ENCODE data around the gene SARNP.
"Not testable (repeated sequence)": the region's sequence is repeated elsewhere in the genome, so short reads cannot be mapped to it uniquely, and the experiment has no call there.

SARNP gene

GRCh38 chr12:55817345-55818139, at the start of gene SARNP, which contains the start of gene ORMDL2:
TSS of gene SARNP (minus strand) at chr12:55817724. CDS start at chr12:55817701, 23 bp downstream.
TSS of gene ORMDL2 (plus strand) at chr12:55818041. CDS start at chr12:55819000, 959 bp downstream.
- peak; percentile 95 for DNase-seq (ENCODE audit: low read depth)

GRCh38 chr12:55866454-55867004, 49.0 kb upstream of the SARNP start:
- not testable (repeated sequence) for DNase-seq (ENCODE audit: low read depth)

- DNase-seq (ENCODE audit: low read depth), result no peak
Observed at GRCh38 chr12:55865327-55865726, 47.8 kb upstream of the SARNP start.

GRCh38 chr12:55862931-55863330, 45.4 kb upstream of the SARNP start:
- DNase-seq (ENCODE audit: low read depth), result not testable (repeated sequence)

GRCh38 chr12:55862286-55862685, 44.8 kb upstream of the SARNP start:
- no peak for DNase-seq (ENCODE audit: low read depth)

GRCh38 chr12:55861871-55862270, 44.3 kb upstream of the SARNP start:
- DNase-seq (ENCODE audit: low read depth), result no peak

GRCh38 chr12:55861396-55861795, 43.9 kb upstream of the SARNP start:
- no peak for DNase-seq (ENCODE audit: low read depth)

GRCh38 chr12:55852740-55853139, 35.2 kb upstream of the SARNP start:
- no peak for DNase-seq (ENCODE audit: low read depth)

- DNase-seq (ENCODE audit: low read depth), result no peak
Observed at GRCh38 chr12:55850893-55851292, 33.4 kb upstream of the SARNP start.

- DNase-seq (ENCODE audit: low read depth), result no peak
Observed at GRCh38 chr12:55850401-55850800, 32.9 kb upstream of the SARNP start.

- no peak for DNase-seq (ENCODE audit: low read depth)
Observed at GRCh38 chr12:55849616-55850343, 32.3 kb upstream of the SARNP start.

- no peak for DNase-seq (ENCODE audit: low read depth)
Observed at GRCh38 chr12:55847603-55848291, 30.2 kb upstream of the SARNP start.

- no peak for DNase-seq (ENCODE audit: low read depth)
Observed at GRCh38 chr12:55847033-55847432, 29.5 kb upstream of the SARNP start.

GRCh38 chr12:55845785-55846496, 28.4 kb upstream of the SARNP start:
- no peak for DNase-seq (ENCODE audit: low read depth)

- no peak for DNase-seq (ENCODE audit: low read depth)
Observed at GRCh38 chr12:55845361-55845760, 27.8 kb upstream of the SARNP start.

GRCh38 chr12:55844961-55845360, 27.4 kb upstream of the SARNP start:
- no peak for DNase-seq (ENCODE audit: low read depth)

GRCh38 chr12:55843431-55843830, 25.9 kb upstream of the SARNP start:
- DNase-seq (ENCODE audit: low read depth), result no peak

GRCh38 chr12:55842681-55843429, 25.3 kb upstream of the SARNP start, which contains the start of gene MMP19:
TSS of gene MMP19 (minus strand) at chr12:55842936. CDS start at chr12:55842830, 106 bp downstream.
- DNase-seq (ENCODE audit: low read depth), result no peak

GRCh38 chr12:55840581-55841351, 23.2 kb upstream of the SARNP start:
- no peak for DNase-seq (ENCODE audit: low read depth)
